A549 treated with CORT108297 at 1 μM for 4 hours (cell line): ENCODE data around the gene TM2D1. TPM values are rescaled to one million over a fixed set of nuclear protein-coding genes. Genes with fewer than 3 reads are reported as not detected.

Experiments
- total RNA-seq: library from RNA; stranded (reverse); fragments of 200-300 nt; extraction: Qiagen RNA extraction; gene quantifications from 5 replicates; pipeline ENCODE4 v1.2.3, GENCODE V29; 2022

TM2D1 gene
- 22.3 to 32.4 TPM (median 23.7 TPM) in 5 replicates for total RNA-seq

DNA sequence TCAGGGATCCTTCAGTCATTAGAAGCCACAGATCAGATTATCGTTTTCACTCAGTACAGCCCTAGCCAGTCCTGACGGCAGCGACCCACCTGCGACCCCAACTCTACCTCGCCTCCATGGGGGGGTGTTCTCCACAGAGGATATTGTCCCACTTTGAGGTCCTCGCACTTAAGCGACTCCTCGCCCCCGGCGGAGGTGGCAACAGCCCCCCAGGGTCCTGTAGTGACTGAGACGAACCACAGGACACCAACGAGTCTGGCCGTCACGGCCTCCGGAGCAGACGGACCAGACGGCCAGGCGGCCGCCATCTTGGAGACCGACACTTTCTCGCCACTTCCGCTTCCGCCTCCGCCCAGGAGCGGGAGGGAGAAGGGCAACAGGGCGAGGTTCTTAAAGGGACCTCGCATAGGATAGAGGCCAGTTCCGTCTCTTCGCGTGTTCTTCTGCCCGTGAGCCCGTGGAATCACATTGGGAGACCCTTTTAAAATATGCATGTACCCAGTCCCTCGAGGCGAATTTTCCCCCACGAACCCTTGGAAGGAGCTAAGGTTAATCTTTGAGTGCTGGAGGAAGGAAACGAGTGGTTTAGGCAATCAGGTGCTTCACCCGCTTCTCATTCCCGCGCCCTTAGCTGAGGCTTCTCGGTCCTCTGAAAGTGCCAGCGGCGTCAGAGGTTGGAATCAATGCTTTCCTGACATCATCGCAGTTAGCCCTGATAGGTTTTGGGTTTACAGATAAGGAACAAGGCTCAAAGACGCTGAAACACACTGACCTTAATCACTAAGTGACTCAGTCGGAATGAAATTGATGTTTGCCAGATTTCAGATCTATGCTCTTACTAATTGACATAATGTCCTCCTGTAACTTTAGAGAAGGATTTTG is at the start of gene TM2D1:
TSS of gene TM2D1 (minus strand) at position 329 of the 882 bp plus-strand sequence. CDS start at position 308, 21 bp downstream.

DNA sequence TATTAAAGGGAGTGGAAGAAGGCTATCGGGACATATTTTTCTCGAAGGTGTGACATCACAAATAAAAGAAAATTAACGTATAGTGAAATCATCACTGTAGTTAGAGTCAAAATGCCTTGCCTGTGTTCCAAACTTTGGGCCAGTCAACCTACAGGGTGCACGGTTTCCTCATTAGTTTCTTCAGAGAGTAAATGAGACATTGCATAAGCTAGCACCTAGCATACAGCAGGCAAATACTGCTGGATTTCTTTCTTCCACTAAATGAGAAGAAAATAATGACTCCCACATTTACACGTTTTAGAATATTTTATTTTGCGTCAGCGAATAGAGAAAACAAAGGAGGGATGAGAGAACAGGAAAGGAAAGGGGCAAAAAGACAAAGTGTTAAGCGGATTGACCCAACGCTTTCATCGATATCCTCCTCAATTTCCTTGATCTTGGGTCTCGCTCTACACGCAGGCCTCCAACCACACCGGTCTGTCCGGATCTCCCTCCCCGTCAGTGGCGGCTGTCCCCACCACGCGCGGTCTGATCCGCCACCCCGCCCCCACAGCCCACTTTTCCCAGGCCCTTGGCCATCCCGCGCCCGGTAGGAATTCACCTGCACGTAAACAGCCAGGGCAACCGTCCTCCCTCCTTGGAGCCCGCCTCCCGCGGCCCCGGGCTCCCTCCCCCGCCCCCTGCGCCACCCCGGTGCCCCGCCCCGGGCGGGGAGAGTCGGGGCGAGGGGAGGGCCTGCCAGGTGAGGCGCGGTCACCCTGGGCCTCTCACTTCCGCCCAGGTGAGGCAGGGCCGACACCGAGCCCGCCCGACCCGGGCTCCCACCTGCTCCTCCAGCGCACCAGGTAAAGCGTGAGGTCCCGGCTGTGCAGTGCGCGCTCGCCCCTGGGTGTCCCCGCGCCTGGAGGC is 17.0 kb upstream of the TM2D1 start, which contains the start of gene PATJ:
TSS of gene PATJ (plus strand) at position 770 of the 909 bp plus-strand sequence. CDS start 20,413 bp downstream, outside the sequence.

Other genes starting within 250 kb of the TM2D1 start
- gene PATJ, start 17.3 kb upstream of the TM2D1 start, total RNA-seq, result 3.3 to 6.1 TPM (median 3.9 TPM) in 5 replicates